ENCODE results near the gene SNX27.
"Not testable (repeated sequence)": the region's sequence is repeated elsewhere in the genome, so short reads cannot be mapped to it uniquely, and the experiment has no call there.

The SNX27 gene

GRCh38 chr1:151606384-151606783, 5.5 kb upstream of the SNX27 start:
- DNase-seq = no peak

- no peak for DNase-seq
Measured at GRCh38 chr1:151606857-151607256, 5.0 kb upstream of the SNX27 start.

GRCh38 chr1:151610142-151610541, 1.7 kb upstream of the SNX27 start:
- no peak for DNase-seq

GRCh38 chr1:151611288-151611790, 511 bp upstream of the SNX27 start:
- DNase-seq = peak; percentile 99

DNA sequence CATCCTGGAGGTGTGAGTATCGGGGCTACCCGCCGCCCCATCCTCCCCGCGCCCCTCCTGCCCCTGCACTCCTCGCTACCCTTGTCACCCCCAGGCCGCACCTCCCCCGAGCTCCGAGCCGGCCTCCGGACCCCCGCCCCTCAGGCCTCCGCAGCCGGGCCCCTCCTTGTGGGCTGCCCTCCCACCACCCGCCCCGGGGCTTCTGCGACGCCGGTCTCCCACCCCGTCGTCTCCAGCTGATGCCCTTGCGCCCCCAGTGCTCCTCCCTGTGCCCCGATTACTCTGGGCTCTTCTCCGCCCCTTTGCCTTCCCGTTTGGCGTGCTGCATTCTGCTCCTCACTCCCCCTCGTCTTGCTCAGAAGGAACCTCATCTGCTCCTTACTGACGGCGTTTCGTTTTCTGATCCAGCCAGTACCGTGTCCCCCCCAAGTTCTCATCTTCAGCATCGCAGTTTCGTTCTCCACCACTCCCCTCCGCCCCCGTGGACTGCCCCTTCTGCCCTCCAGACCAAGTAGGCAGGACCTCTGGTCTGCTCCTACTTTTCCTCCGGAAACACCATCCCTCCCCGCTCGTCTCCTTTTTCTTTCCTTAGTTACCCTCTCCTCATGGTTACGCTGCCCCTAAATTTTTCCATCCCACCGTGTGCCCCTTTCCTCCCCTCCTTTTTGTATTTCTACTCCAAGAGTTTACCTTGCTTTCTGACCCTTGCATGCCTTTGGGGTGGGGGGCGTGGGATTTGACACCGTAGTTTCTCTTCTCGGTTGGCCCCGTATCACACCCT, 841 bp downstream of the SNX27 start:
- DNase-seq = no peak

DNA sequence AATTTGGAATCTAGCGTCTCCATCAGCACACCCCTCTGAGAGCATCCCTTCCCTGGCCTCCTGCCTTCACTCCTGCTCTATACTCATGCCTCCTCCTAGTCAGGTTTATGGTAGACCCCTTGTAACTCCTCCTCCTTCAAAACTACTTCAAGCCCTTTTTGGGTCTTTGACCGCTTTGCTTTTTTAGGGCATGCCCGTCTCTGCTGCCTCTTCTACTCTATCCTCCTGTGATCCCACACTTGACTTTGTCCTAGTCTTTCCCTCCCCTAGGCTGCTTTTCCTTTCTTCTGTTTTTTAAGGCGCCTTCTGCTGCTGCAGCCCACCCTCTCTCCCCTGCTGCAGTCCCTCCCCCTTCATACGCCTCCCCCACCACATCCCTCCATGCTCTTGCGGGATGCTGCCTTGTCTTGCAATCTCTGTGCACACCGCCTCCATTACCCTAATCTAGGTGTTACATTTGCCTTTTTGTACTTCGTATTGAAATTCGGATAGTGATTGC, 1.5 kb downstream of the SNX27 start:
- DNase-seq = no peak

DNA sequence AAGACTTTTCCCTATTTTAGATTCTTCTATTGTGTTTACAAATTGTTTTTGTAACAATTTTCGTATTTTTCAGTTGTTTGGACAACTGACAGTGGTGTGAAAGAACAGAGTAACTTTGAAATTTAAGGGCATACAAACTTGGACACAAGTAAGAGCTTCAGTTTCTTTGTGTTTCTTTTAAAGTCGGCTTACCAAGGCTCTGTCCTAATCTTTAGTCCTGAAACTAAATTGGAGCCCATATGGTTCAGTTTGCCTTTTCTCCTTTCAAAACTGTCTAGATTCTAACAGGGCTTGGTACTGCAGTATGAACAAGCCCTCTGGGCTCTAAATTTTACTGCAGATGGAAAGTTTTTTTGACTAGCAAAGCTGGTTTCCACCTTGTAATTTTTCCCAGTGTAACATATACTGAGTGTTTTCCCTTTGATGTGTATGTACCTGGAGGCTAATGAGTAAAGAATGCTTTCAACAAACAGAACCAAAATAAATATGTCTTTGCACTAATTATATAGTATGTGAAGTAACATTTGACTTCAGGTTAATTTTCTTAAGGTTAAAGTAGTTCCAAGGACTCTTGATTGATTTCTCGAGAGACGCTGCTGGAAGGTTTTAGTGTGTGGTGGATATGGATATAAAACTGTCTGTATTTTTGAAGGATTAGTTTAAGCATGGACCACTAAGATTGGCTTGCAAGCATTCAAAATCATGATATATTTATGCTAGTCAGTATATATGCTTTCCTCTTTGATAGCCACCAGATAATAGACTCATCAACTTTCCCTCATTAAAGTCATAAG, 4.1 kb downstream of the SNX27 start:
- no peak for DNase-seq

- DNase-seq = no peak
Measured at GRCh38 chr1:151616505-151616849, 4.6 kb downstream of the SNX27 start.

- no peak for DNase-seq
Measured at GRCh38 chr1:151618003-151618402, 6.2 kb downstream of the SNX27 start.

DNA sequence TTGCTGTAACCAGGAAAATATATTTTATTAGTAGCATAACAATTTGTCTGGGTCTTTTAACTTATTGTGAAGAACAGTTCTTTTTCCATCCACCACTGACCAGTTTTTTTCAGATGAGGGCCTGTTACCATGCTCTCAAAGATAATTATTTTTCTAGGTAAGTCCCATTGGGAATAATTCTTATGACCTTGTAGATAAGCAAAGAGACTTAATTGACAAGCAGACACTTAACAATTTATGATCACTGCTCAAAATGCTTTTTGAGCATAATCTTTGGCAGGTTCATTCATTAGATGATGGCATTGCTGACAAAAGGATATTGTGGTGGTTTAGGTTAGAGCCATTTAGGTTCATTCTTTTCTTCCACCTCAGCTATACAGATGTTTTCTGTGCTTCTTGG, 6.6 kb downstream of the SNX27 start:
- no peak for DNase-seq

GRCh38 chr1:151618996-151619395, 7.1 kb downstream of the SNX27 start:
- DNase-seq = not testable (repeated sequence)

DNA sequence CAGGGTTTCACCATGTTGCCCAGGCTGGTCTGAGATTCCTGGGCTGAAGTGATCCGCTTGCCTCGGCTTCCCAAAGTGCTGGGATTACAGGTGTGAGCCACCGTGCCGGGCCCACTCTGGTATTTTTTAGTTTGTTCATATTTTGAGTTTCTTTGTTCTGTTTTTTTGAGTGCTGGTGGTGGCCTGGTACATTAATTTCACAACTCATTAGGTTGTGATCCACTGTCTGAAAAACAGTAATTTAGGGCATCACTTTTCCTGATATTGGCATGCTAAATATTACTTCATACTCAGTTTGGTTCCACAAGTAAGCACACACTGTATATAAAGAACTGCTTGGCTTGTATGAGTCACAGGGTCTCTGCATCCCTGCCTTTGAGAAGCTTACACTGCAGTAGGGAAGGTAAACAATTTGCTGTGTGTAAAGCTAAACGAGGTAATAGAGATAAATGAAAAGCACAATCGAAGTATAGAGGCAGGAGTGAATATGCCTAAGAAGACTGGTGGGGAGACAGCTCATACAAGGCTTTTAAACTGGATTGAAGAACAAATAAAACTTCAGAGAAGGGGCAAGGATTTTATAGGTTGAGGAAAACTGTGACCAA, 7.7 kb downstream of the SNX27 start:
- no peak for DNase-seq

DNA sequence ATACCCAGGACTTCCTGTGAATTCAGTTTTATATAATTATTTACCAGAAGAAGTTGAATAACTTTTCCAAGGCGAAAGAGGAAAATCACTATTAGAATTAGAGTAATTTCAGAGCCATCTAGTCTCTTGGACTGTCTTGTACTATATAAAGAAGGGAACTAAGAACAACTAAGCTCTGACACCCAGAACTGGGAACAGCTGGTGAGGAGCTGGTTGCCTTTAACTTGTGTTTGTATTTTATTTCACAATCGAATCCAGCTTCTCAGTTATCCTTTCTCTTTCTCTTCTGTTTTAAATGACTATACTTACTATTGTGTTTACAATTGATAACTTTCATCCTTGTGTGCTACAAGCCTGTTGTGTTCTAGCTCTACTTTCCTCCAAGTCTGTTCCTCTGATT, 8.4 kb downstream of the SNX27 start:
- peak; percentile 27 to 56 for DNase-seq

DNA sequence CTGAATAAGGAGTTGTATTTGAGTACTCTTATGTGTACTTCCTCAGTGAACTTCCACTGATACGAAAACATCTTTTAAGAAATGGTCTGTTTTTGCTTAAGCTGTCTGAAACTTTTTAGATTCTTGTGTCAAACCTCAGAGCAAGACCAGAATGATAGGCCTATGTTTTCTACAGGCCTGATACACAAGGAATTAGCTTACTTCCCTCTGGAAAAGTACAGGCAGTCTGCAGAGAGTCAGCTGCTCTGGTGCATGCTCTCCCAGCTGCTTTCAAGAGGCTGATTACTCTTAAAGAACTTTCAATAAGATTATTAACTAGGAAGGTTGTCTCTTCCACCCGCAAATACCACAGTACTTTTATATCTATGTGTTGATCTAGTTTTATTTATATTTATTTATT, 9.5 kb downstream of the SNX27 start:
- DNase-seq = no peak

DNA sequence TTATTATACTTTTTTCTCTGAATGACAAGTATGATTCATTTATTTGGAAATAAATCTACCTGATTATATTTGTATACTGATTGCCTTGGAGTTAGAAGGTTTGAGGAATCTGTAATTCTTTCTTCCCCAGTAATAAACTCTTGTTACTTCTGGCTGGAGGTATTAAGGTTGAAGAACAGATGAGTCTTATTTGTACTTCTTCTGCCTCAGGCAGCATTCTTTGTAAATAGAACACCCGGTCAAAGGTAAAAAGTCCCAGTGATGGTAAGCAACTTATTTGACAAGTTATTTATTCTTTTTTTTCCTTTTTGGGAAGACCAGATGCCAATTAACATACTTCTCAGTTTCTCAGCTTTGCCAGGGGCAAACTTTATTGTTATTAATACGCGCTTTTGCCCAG, 12.9 kb downstream of the SNX27 start:
- DNase-seq = no peak

DNA sequence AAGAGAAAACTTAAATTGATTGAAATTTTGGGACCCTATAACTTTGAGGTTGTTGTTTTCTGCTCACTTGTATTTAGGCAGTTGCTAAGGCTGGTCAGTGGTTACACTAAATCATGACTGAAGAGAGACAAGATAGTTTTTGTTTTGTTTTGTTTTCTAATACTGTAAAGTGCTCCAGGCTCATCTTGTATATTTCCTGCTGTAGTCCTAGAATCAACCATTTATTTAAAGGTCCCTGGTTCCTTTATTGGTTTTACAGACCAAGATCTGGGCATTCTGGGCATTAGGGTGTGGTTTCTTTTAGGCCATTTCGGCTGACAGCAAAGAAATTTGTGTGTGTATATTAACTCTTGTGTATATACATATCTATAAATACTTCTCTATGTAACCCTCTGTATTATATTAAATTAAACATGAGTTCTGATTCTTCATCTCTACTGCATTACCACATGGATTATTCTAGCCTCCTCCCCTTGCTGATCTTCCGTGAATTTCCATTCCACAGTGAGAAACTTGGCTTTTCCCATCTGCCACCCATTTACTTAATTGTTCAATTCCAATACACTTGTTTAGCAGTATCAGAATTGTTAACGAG, 15.0 kb downstream of the SNX27 start:
- no peak for DNase-seq

GRCh38 chr1:151629278-151629677, 17.4 kb downstream of the SNX27 start:
- DNase-seq = no peak

DNA sequence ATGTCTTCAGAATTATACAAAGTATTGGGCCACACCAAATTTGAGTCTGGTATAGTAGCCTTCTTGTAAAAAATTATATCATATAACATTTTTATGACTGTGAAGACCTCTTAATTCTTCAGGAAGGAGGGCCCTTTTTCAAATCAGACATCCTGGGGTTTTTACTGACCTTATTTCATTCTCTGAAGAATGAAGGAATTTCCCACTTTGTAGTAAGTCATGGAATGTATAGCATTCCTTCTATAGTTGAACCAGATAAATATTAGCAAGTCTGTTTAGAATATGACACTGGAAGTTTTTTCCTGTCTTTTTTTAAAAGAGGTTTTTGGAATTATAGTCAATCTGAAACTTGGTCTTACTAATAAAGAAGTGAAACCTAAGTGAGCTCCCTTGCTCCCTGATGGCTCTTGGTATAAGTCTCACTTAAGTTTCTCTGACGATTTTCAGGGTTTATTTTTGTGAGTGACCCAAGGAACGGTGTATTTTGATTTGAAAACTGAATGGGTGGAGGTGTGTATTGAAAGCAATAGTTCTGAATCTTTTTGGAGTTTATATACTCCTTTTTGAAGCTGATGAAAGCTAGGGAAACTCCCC, 23.7 kb downstream of the SNX27 start:
- DNase-seq = no peak

GRCh38 chr1:151638074-151638775, 26.4 kb downstream of the SNX27 start:
- no peak for DNase-seq

- no peak for DNase-seq
Measured at GRCh38 chr1:151638812-151639211, 27.0 kb downstream of the SNX27 start.

GRCh38 chr1:151639466-151639865, 27.6 kb downstream of the SNX27 start:
- no peak for DNase-seq

DNA sequence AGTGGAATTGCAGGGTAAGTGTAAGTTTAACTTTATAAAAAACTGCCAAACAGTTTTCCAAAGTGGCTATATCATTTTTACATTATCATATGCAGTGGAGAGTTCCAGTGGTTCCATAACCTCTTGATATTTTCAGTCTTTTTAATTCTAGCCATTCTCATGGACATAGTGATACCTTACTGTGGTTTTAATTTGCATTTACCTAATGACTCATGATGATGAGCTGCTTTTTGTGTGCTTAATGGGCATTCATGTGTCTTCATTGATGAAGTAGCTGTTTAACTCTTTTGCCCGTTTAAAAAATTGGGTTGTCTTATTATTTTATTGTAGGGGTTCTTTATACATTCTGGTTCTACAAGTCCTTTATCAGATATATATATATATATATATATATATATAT, 29.4 kb downstream of the SNX27 start:
- DNase-seq = no peak

Data from AML-193 (cell line).